HG02759 (cell line): Measurements from ENCODE around the gene SDK1.

Experiments used
- ATAC-seq: cut with Tn5 transposase; IDR thresholded peaks from one replicate; pipeline ENCODE4 v1.9.1; 2021; ENCODE audit warnings: mild to moderate bottlenecking, moderate library complexity; ENCODE audit not compliant: unreplicated experiment

The SDK1 gene

DNA sequence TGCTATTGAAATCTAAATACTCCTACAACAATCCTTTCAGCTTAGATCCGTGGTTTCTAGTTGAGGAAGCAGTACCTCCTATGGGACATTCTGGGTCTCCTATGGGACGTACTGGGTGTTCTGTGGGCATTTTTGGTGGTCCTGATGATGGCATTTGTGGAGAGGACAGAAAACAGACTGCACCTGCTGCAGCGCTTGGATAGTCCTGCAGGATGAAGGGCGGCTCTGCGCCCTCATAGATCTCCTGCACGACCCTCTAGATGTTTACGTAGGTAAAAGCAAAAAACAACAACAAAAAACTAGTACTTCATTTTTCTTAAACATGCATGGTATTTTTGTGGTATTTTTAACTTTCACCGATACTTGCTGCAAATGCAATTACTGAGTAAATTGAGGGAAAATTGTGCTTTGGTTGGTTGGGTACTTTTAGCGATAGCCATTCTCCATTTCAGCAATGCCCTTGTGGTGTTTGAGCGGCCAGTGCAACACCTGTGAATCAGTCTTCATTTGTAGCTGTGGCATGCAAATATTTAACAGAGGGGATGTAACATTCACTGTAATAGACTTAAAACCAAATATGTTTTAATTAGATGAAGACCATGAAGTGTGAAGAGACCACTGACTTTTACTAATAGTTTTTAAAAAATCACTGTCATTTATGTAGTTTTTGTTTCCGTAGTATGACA is 461.2 kb downstream of the SDK1 start:
- no peak for ATAC-seq

GRCh38 chr7:3767917-3768777 is 467.1 kb downstream of the SDK1 start:
- ATAC-seq, result no peak

- ATAC-seq, result no peak
Observed at GRCh38 chr7:3771906-3772305, 470.9 kb downstream of the SDK1 start.

DNA sequence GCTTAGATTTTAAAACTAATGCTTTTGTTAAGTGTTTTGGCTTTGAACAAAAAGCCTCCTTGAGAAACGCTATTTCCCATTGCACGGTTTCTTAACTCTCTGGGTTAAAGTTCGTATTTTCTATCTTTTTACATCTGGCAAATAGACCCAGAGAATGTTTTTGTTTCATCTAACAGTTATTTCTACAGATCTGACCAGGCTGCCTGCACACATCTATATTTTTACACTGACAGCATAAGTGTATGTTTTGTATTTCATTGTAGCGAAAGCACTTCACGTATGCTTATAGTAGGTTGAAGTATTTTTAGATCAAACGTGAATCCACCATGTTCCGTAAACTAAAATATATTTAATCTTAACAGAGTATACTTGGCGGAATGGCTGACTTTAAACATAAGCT is 477.3 kb downstream of the SDK1 start:
- ATAC-seq, result no peak

- ATAC-seq, result no peak
Observed at GRCh38 chr7:3780016-3780415, 479.0 kb downstream of the SDK1 start.

- ATAC-seq, result no peak
Observed at GRCh38 chr7:3780525-3780924, 479.5 kb downstream of the SDK1 start.

DNA sequence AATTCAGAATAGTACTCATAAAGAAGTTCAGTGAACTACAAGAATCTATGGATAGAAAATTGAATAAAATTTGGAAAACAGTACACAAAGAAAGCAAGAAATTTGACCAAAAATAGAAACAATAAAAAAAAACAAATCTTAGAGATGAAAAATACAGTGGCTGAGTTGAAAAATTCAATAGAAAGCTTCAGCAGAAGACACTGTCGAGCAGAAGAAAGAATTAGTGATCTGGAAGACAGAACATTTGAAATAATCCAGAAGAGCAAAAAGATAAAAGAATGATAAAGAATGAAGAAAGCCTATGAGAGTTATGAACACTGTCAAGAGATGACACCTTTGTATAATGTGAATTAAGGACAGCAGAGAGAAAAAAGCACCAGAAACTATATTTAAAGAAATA is 480.6 kb downstream of the SDK1 start:
- no peak for ATAC-seq

GRCh38 chr7:3787717-3788264 is 486.7 kb downstream of the SDK1 start:
- no peak for ATAC-seq

- ATAC-seq, result no peak
Observed at GRCh38 chr7:3790803-3791202, 489.8 kb downstream of the SDK1 start.

DNA sequence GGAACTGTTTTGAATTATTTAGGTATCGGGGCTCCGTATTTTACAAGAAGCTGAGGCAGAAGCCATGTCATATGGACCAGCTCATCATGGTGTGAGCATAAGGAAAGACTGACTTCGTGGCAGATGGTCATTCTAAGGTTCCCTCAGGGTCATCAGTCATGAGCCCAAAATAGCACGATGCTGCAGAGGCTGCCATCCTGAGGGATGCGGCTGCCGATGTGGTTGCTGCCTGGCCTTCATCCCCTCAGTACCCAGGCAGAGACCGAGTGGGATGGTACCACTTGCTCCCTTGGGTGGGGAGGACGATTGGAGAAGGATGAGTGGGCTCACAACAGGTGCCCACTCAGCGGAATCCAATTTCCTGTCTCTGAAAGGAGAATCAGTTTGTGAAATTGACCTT is 490.3 kb downstream of the SDK1 start:
- no peak for ATAC-seq

- no peak for ATAC-seq
Observed at GRCh38 chr7:3795141-3795540, 494.1 kb downstream of the SDK1 start.

- ATAC-seq, result no peak
Observed at GRCh38 chr7:3795781-3796180, 494.7 kb downstream of the SDK1 start.

GRCh38 chr7:3805151-3805550 is 504.1 kb downstream of the SDK1 start:
- no peak for ATAC-seq

DNA sequence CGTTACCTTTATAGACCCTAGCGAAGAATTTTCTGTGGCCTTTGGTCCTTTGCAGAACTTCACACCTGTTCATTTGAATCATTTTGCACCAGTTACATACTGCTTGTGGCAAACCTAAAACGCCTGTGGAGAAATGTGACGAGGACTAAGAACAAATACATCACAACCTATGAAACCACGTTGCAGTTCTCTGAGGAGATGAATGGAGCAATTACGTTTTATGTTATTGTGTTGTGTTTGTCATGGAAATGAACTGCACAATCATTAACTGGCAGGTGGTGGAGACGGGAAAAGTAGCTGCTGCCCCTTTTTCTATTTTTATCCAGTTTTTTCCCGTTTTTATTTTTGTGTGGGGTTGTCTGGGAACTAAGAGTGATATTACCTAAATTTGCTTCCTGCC is 505.5 kb downstream of the SDK1 start:
- no peak for ATAC-seq

GRCh38 chr7:3807824-3808223 is 506.8 kb downstream of the SDK1 start:
- ATAC-seq, result no peak

- no peak for ATAC-seq
Observed at GRCh38 chr7:3821488-3821887, 520.4 kb downstream of the SDK1 start.

DNA sequence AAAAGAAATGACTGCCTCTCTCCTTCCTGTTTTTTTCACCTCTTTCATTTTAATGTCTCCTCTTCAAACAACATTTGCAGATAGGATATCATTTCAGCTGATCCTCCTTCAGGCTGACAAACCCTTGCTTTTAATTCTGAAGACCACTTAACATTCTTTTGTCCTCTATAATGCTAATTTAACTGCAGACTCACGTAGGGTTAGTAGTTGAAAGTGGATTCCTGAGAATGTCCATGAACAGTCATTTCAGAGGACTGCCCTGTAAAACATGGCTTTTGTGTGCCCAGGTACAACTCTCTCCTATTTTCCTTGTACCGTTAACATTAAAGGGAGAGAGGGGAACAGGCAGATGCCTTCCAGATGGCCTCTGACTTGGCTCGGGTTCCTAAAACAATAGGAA is 524.4 kb downstream of the SDK1 start:
- ATAC-seq, result no peak

GRCh38 chr7:3832199-3832598 is 531.1 kb downstream of the SDK1 start:
- ATAC-seq, result no peak

- ATAC-seq, result no peak
Observed at GRCh38 chr7:3835109-3835508, 534.1 kb downstream of the SDK1 start.

- no peak for ATAC-seq
Observed at GRCh38 chr7:3836855-3837254, 535.8 kb downstream of the SDK1 start.

DNA sequence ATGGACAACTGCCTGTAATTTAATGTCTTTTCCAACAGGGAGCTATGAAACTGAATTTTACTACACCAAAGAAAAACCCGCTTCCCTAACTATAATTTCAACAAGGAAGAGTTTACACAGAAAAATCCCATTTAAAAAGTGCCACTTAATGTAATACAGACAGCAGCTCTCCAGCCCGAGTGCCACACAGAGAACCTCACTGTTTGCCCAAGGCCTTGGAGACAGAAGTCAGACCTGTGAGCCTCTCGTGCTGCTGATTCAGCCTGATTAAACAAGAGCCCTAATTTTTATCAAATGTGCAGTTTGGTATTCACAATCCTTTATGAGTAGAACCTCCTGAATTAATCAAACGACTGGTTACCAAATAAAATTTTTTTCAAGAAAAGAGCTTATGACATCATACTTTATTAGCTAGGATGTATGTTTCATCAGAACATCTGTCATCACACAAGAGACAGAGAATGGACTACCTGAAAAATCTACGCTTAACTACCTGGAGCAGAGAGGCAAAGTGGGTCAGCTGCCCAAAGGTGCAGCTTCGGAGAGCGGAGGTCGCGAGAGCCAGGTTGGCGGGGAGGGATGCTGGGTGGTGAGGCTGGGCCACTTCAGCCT is 543.6 kb downstream of the SDK1 start:
- ATAC-seq, result no peak

DNA sequence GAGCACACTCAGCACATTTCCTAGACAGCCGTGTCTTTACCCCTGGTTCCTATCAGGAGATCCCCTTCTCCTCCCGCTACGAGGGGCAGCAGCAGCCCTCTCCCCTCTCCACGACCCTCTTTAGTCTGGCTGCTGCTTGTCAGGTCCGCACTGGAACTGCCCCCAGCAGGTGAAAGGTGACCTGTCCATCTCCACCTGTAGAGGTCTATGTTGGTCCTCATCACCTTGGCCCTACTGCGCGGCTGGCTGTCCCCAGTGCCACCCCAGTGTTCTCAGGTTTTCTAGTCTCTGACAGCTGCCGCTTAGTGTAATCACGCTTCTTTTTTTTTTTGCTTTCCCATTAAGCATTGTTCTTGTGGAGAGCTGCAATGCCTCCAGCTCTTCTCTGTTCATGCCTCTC is 545.7 kb downstream of the SDK1 start:
- ATAC-seq, result no peak
